ENCODE measurements around the gene MYL2. TPM values are rescaled to one million over a fixed set of nuclear protein-coding genes. Genes with fewer than 3 reads are reported as not detected.

Gene MYL2
- total RNA-seq, 2 experiments from 2014 or later: not detected

GRCh38 chr12:110927546-110927945, 7.2 kb upstream of the MYL2 start:
- Histone ChIP-seq H3K9me3 (ENCODE audit: control insufficient read depth in 1 of 2, insufficient read depth in 1 of 2, low read length in 2 of 2) (no peaks in the 10 kb centered on the region), H3K27me3 (ENCODE audit: control insufficient read depth in 1 of 2, insufficient read depth in 2 of 2, low read length in 2 of 2) (no peaks in the 10 kb centered on the region), H3K4me3 (ENCODE audit: low read length) (no peak overlapping the region), H3K27ac (ENCODE audit: low read depth in 1 of 2, low read length in 2 of 2) (no peak overlapping the region), H3K4me1 (ENCODE audit: insufficient read depth, low read length) (no peaks in the 10 kb centered on the region), H3K36me3 (ENCODE audit: insufficient read depth, low read length) (no peaks in the 10 kb centered on the region)
- H3K27me3 Mint-ChIP-seq: peaks cover 4% of the 10 kb centered on the region
- intact Hi-C loops (cut with DNase I, micrococcal nuclease): no loop called here
- no peak for ATAC-seq (ENCODE audit: poor library complexity)
- no peak for TF ChIP-seq CTCF (IDR thresholded peaks at IDR 0.05)
- CTCF ChIA-PET: no interaction called here
- no peaks in the 10 kb centered on the region for H3K4me1 Mint-ChIP-seq (ENCODE audit: low read depth)
- H3K4me3 Mint-ChIP-seq: no peak overlapping the region
- H3K27ac Mint-ChIP-seq: no peak overlapping the region
- POLR2A ChIA-PET: no interaction called here
- H3K36me3 Mint-ChIP-seq (ENCODE audit: low read depth): no peaks in the 10 kb centered on the region
- no peaks in the 10 kb centered on the region for H3K9me3 Mint-ChIP-seq
- DNase-seq: no peak

GRCh38 chr12:110923692-110924334, 3.4 kb upstream of the MYL2 start:
- Histone ChIP-seq H3K4me1 (ENCODE audit: insufficient read depth, low read length) (no peaks in the 10 kb centered on the region), H3K9me3 (ENCODE audit: control insufficient read depth in 1 of 2, insufficient read depth in 1 of 2, low read length in 2 of 2) (no peaks in the 10 kb centered on the region), H3K27ac (ENCODE audit: low read depth in 1 of 2, low read length in 2 of 2) (no peak overlapping the region), H3K36me3 (ENCODE audit: insufficient read depth, low read length) (no peaks in the 10 kb centered on the region), H3K27me3 (ENCODE audit: control insufficient read depth in 1 of 2, insufficient read depth in 2 of 2, low read length in 2 of 2) (no peaks in the 10 kb centered on the region), H3K4me3 (ENCODE audit: low read length) (no peak overlapping the region)
- no peaks in the 10 kb centered on the region for H3K4me1 Mint-ChIP-seq (ENCODE audit: low read depth)
- no peaks in the 10 kb centered on the region for H3K9me3 Mint-ChIP-seq
- H3K27me3 Mint-ChIP-seq: peaks cover 17% of the 10 kb centered on the region
- DNase-seq (no peak), ATAC-seq (ENCODE audit: poor library complexity) (no peak)
- ChIA-PET POLR2A (no interaction called here), CTCF (no interaction called here)
- H3K4me3 Mint-ChIP-seq: no peak overlapping the region
- H3K27ac Mint-ChIP-seq: no peak overlapping the region
- no peaks in the 10 kb centered on the region for H3K36me3 Mint-ChIP-seq (ENCODE audit: low read depth)
- no peak for TF ChIP-seq CTCF (IDR thresholded peaks at IDR 0.05)
- intact Hi-C loops (cut with DNase I, micrococcal nuclease): no loop called here

- no peak overlapping the region for H3K4me3 ChIP-seq (ENCODE audit: low read length)
- ATAC-seq (ENCODE audit: poor library complexity): no peak
- intact Hi-C loops (cut with DNase I, micrococcal nuclease): no loop called here
- H3K27me3 Mint-ChIP-seq: peaks cover 17% of the 10 kb centered on the region
- DNase-seq: no peak
- no peaks in the 10 kb centered on the region for H3K27me3 ChIP-seq (ENCODE audit: control insufficient read depth in 1 of 2, insufficient read depth in 2 of 2, low read length in 2 of 2)
- H3K9me3 ChIP-seq (ENCODE audit: control insufficient read depth in 1 of 2, insufficient read depth in 1 of 2, low read length in 2 of 2): no peaks in the 10 kb centered on the region
- ChIA-PET CTCF (no interaction called here), POLR2A (no interaction called here)
- no peak overlapping the region for H3K4me3 Mint-ChIP-seq
- H3K36me3 Mint-ChIP-seq (ENCODE audit: low read depth): no peaks in the 10 kb centered on the region
- H3K4me1 ChIP-seq (ENCODE audit: insufficient read depth, low read length): no peaks in the 10 kb centered on the region
- H3K27ac Mint-ChIP-seq: no peak overlapping the region
- no peak for TF ChIP-seq CTCF (IDR thresholded peaks at IDR 0.05)
- no peaks in the 10 kb centered on the region for H3K9me3 Mint-ChIP-seq
- no peak overlapping the region for H3K27ac ChIP-seq (ENCODE audit: low read depth in 1 of 2, low read length in 2 of 2)
- H3K4me1 Mint-ChIP-seq (ENCODE audit: low read depth): no peaks in the 10 kb centered on the region
- no peaks in the 10 kb centered on the region for H3K36me3 ChIP-seq (ENCODE audit: insufficient read depth, low read length)
These were observed 2.8 kb upstream of the MYL2 start for GRCh38 chr12:110923192-110923591.
